SK-N-SH treated with all-trans-retinoic acid at 6 μM for 48 hours (cell line): Measurements from ENCODE around the gene POLD1.
"Not testable (repeated sequence)": the region's sequence is repeated elsewhere in the genome, so short reads cannot be mapped to it uniquely, and the experiment has no call there.

Experiments used
- ATAC-seq: fragments of 200-7000 bp; cut with Tn5 transposase; 3 replicates; pipeline ENCODE4 v1.9.1; 2020; ENCODE audit warnings: mild to moderate bottlenecking, moderate library complexity
- ARNTL ChIP-seq: fragments of 450-650 bp; formaldehyde crosslinking; IDR thresholded peaks from 2 replicates; pipeline ENCODE4 v1.5.0; 2020; ENCODE audit warnings: low read depth, mild to moderate bottlenecking, moderate library complexity, borderline replicate concordance
- BACH2 ChIP-seq: fragments of 250-450 bp; sonication (Bioruptor Pico); IDR thresholded peaks from 2 replicates; pipeline ENCODE4 v1.9.0; 2021; ENCODE audit warnings: mild to moderate bottlenecking, borderline replicate concordance
- CSDC2 ChIP-seq: fragments of 250-450 bp; sonication (Bioruptor Pico); IDR thresholded peaks from 2 replicates; pipeline ENCODE4 v1.5.0; 2020; ENCODE audit warnings: mild to moderate bottlenecking, moderate library complexity
- ESRRG ChIP-seq: fragments of 250-450 bp; sonication (Bioruptor Pico); IDR thresholded peaks from 2 replicates; pipeline ENCODE4 v1.6.1; 2021; ENCODE audit warnings: mild to moderate bottlenecking
- GLIS3 ChIP-seq: fragments of 250-450 bp; sonication (Bioruptor Pico); IDR thresholded peaks from 2 replicates; pipeline ENCODE4 v1.5.0; 2020; ENCODE audit warnings: mild to moderate bottlenecking, moderate library complexity
- ISL1 ChIP-seq: fragments of 250-450 bp; sonication (Bioruptor Pico); IDR thresholded peaks from 2 replicates; pipeline ENCODE4 v2.1.2; 2022; ENCODE audit warnings: mild to moderate bottlenecking, moderate library complexity
- OSR1 ChIP-seq: fragments of 250-450 bp; sonication (Bioruptor Pico); IDR thresholded peaks from 2 replicates; pipeline ENCODE4 v1.8.0; 2022; ENCODE audit warnings: moderate library complexity, mild to moderate bottlenecking, inconsistent platforms
- POU6F1 ChIP-seq: fragments of 250-450 bp; sonication (Bioruptor Pico); IDR thresholded peaks from 2 replicates; pipeline ENCODE4 v1.8.0; 2021; ENCODE audit warnings: low read depth, mild to moderate bottlenecking, moderate library complexity, borderline replicate concordance
- PPARA ChIP-seq: fragments of 250-450 bp; sonication (Bioruptor Pico); IDR thresholded peaks from 2 replicates; pipeline ENCODE4 v1.5.0; 2020; ENCODE audit warnings: mild to moderate bottlenecking, borderline replicate concordance
- RARB ChIP-seq: fragments of 250-450 bp; sonication (Bioruptor Pico); IDR thresholded peaks from 2 replicates; pipeline ENCODE4 v1.8.0; 2021; ENCODE audit warnings: mild to moderate bottlenecking, moderate library complexity
- SNAI2 ChIP-seq: fragments of 250-450 bp; sonication (Bioruptor Pico); IDR thresholded peaks from 2 replicates; pipeline ENCODE4 v1.5.0; 2020; ENCODE audit warnings: mild to moderate bottlenecking, moderate library complexity
- TOX ChIP-seq: fragments of 250-450 bp; sonication (Bioruptor Pico); IDR thresholded peaks from 2 replicates; pipeline ENCODE4 v1.8.0; 2021; ENCODE audit warnings: mild to moderate bottlenecking, moderate library complexity, borderline replicate concordance
- ZC3H10 ChIP-seq: fragments of 250-450 bp; sonication (Bioruptor Pico); IDR thresholded peaks from 2 replicates; pipeline ENCODE4 v1.5.1; 2021; ENCODE audit warnings: mild to moderate bottlenecking, moderate library complexity
- ZFP30 ChIP-seq: fragments of 450-650 bp; formaldehyde crosslinking; IDR thresholded peaks from 2 replicates; pipeline ENCODE4 v1.5.0; 2022; ENCODE audit warnings: mild to moderate bottlenecking, moderate library complexity
- ZNF565 ChIP-seq: fragments of 450-650 bp; formaldehyde crosslinking; conservative IDR thresholded peaks from 2 replicates; pipeline ENCODE4 v1.5.0; 2020; ENCODE audit warnings: low read depth, mild to moderate bottlenecking, moderate library complexity
- ZNF70 ChIP-seq: fragments of 450-650 bp; formaldehyde crosslinking; IDR thresholded peaks from 2 replicates; pipeline ENCODE4 v1.5.0; 2020; ENCODE audit warnings: mild to moderate bottlenecking, moderate library complexity
- ZNF8 ChIP-seq: fragments of 450-650 bp; formaldehyde crosslinking; IDR thresholded peaks from 2 replicates; pipeline ENCODE4 v1.5.0; 2020; ENCODE audit warnings: mild to moderate bottlenecking, moderate library complexity
- TF ChIP-seq, protein P1 (sequence below): fragments of 250-450 bp; sonication (Bioruptor Pico); IDR thresholded peaks from 2 replicates; pipeline ENCODE4 v1.8.0; 2020; ENCODE audit warnings: mild to moderate bottlenecking, moderate library complexity, borderline replicate concordance
- TF ChIP-seq, protein P2 (sequence below): fragments of 250-450 bp; sonication (Bioruptor Pico); IDR thresholded peaks from 2 replicates; pipeline ENCODE4 v1.5.0; 2020; ENCODE audit warnings: mild to moderate bottlenecking, moderate library complexity
- TF ChIP-seq, protein P3 (sequence below): fragments of 250-450 bp; sonication (Bioruptor Pico); IDR thresholded peaks from 2 replicates; pipeline ENCODE4 v1.5.1; 2021; ENCODE audit warnings: mild to moderate bottlenecking, moderate library complexity

POLD1 gene

DNA sequence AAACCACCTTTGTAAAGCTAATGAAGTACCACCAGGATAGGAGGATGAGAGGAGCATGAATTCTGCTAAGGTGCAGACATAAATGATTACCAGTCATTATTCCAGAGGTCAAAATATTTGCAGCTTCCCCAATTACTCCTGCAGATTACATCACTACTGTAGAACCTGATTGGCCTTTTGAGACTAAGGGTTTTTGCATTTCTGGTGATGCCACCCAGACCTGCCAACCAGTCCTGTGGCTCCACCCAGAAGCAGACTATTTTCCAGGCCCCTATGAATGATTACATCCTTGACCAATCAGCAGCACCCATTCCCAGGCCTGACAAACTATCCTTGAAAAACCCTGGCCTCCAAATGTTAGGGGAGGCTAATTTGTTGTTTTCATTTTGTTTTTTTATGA, 43.8 kb upstream of the POLD1 start:
- TF ChIP-seq OSR1 (CRISPR knock-in tag), result no peak
- no peak for TF ChIP-seq ARNTL (CRISPR knock-in tag)
- no peak for TF ChIP-seq ZNF565 (CRISPR knock-in tag)
- no peak for TF ChIP-seq ESRRG
- ATAC-seq, result no peak

DNA sequence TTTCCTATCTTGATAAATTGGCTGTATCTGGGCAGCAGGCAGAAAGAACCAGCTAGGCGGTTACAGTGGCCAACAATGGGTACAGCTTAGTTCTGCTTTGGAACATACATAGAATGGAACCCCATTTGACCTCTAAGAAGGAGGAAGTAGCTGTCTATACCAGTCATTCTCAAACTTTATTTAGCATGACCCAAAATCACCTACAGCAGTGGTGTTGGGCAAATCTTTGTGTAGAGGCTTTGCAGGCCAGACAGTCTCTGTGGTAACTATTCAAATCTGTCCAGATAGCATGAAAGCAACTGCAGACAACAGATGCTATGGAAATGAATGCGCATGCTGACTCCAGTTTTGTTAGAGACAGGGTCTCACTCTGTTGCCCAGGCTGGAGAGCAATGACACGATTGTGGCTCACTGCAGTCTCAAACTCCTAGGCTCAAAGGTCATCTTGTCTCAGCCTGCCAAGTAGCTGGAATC, 43.0 kb upstream of the POLD1 start:
- ATAC-seq, result no peak
- TF ChIP-seq ISL1 (CRISPR knock-in tag) (no peak), PPARA (CRISPR knock-in tag) (no peak), ARNTL (CRISPR knock-in tag) (no peak), POU6F1 (CRISPR knock-in tag) (no peak)

DNA sequence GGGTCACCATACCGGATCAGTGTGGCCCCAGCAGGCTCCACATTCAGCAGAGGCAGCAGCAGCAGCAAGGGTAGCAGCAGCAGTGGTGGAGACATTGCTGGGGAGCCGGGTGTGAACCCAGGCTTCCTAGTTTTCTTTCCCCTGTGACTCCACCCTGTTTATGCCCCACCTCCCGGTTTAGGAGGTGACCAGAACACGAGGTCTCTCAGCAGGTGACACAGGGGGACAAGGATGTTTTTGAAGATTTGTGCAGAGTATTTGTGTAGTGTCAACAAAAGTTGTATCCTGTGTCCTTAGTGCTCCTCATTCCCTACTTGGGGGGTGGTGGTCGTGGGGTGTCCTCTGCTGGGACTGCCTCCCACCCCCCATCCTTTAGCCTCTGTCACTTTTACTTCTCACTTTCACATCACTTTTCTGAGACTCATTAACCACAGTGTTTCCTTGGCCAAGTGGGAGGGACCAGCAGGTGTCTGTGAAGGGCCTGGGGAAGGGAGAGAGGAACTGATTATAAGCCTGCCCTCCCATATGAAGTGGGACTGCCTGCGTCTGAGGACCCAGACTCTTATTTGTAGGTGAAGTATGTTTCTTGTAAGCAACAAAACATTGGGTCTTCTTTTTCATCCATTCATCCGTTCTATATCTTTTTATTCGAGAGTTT, 39.4 kb upstream of the POLD1 start:
- ATAC-seq, result no peak
- TF ChIP-seq BACH2 (CRISPR knock-in tag), result no peak
- TF ChIP-seq SNAI2, result no peak
- TF ChIP-seq, protein P1, sequence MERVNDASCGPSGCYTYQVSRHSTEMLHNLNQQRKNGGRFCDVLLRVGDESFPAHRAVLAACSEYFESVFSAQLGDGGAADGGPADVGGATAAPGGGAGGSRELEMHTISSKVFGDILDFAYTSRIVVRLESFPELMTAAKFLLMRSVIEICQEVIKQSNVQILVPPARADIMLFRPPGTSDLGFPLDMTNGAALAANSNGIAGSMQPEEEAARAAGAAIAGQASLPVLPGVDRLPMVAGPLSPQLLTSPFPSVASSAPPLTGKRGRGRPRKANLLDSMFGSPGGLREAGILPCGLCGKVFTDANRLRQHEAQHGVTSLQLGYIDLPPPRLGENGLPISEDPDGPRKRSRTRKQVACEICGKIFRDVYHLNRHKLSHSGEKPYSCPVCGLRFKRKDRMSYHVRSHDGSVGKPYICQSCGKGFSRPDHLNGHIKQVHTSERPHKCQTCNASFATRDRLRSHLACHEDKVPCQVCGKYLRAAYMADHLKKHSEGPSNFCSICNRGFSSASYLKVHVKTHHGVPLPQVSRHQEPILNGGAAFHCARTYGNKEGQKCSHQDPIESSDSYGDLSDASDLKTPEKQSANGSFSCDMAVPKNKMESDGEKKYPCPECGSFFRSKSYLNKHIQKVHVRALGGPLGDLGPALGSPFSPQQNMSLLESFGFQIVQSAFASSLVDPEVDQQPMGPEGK, result no peak
- TF ChIP-seq ISL1 (CRISPR knock-in tag), result no peak
- no peak for TF ChIP-seq GLIS3 (CRISPR knock-in tag)
- no peak for TF ChIP-seq ZFP30
- no peak for TF ChIP-seq ARNTL (CRISPR knock-in tag)
- no peak for TF ChIP-seq ZNF70
- TF ChIP-seq RARB, result no peak
- TF ChIP-seq ZC3H10 (CRISPR knock-in tag), result no peak
- TF ChIP-seq, protein P2, sequence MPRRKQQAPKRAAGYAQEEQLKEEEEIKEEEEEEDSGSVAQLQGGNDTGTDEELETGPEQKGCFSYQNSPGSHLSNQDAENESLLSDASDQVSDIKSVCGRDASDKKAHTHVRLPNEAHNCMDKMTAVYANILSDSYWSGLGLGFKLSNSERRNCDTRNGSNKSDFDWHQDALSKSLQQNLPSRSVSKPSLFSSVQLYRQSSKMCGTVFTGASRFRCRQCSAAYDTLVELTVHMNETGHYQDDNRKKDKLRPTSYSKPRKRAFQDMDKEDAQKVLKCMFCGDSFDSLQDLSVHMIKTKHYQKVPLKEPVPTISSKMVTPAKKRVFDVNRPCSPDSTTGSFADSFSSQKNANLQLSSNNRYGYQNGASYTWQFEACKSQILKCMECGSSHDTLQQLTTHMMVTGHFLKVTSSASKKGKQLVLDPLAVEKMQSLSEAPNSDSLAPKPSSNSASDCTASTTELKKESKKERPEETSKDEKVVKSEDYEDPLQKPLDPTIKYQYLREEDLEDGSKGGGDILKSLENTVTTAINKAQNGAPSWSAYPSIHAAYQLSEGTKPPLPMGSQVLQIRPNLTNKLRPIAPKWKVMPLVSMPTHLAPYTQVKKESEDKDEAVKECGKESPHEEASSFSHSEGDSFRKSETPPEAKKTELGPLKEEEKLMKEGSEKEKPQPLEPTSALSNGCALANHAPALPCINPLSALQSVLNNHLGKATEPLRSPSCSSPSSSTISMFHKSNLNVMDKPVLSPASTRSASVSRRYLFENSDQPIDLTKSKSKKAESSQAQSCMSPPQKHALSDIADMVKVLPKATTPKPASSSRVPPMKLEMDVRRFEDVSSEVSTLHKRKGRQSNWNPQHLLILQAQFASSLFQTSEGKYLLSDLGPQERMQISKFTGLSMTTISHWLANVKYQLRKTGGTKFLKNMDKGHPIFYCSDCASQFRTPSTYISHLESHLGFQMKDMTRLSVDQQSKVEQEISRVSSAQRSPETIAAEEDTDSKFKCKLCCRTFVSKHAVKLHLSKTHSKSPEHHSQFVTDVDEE, result no peak
- TF ChIP-seq TOX, result no peak

DNA sequence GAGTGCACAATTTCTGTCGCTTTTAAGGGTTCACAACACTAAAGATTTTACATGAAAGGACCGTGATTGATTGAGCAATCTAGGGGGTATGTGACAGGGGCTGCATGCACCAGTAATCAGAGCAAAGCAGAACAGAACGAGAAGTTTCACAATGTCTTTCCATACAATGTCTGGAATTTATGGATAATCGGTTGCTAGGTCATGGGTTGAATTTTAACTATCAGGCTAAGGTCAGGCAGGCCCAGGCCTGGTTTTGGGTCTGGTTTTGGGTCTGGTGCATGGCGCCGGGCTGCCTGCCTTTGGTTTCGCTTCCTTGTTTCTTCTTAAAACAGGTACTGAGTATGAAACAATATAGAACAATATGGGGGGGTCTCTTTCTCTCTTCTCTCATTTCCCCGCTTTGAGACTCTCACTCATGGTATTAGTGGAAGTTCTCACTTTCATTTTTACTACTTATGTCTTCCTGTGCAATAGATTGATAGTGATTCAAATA, 37.0 kb upstream of the POLD1 start:
- ATAC-seq, result not testable (repeated sequence)

DNA sequence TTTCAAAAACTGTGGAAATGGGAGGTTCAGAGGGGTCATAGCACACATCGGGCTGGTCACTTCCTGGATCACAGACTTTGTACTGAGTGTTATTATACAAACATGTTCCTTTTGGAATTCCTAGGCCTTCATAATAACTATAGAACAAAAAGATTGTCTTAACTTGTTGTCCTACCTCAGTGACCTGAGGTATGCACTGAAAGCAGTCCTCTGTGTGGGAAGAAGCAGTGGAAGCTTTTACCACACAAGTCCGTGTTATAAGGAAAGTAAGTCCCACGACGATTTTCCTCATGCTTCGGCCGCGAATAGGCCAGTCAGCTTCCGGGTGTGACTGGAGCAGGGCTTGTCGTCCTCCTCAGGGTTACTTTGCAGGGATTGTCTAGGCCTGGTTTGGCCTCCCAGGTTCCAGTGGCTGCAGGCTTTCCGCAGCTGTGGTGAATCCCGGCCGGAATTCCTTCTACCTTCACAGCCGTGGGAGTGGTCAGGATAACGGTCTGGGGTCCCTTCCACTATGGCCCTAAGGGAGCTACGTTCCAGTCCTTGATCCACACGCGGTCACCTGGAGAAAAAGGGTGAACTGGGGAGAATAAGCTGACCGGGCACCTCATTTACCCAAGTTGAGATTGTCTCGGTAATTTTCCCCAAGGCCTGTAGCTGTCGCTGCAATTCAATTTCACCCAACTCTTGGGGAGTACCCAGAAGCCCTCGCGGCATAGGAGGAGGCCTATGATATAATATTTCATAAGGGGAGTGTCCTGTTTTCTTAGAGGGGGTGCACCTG, 34.7 kb upstream of the POLD1 start:
- no peak for ATAC-seq
- no peak for TF ChIP-seq ESRRG
- TF ChIP-seq ZNF8 (CRISPR knock-in tag), result no peak
- TF ChIP-seq ARNTL (CRISPR knock-in tag), result no peak
- TF ChIP-seq TOX, result no peak

- no peak for ATAC-seq
- TF ChIP-seq CSDC2 (CRISPR knock-in tag) (no peak), BACH2 (CRISPR knock-in tag) (no peak)
- TF ChIP-seq, protein P3, sequence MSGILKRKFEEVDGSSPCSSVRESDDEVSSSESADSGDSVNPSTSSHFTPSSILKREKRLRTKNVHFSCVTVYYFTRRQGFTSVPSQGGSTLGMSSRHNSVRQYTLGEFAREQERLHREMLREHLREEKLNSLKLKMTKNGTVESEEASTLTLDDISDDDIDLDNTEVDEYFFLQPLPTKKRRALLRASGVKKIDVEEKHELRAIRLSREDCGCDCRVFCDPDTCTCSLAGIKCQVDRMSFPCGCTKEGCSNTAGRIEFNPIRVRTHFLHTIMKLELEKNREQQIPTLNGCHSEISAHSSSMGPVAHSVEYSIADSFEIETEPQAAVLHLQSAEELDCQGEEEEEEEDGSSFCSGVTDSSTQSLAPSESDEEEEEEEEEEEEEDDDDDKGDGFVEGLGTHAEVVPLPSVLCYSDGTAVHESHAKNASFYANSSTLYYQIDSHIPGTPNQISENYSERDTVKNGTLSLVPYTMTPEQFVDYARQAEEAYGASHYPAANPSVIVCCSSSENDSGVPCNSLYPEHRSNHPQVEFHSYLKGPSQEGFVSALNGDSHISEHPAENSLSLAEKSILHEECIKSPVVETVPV (CRISPR knock-in tag), result no peak
These were observed 31.9 kb upstream of the POLD1 start for GRCh38 chr19:50352242-50352641.

- not testable (repeated sequence) for ATAC-seq
These were observed 30.7 kb upstream of the POLD1 start for GRCh38 chr19:50353487-50353880.
